Non-pigmented ciliary epithelial cell (primary cell): ENCODE measurements around the gene PITRM1.
A peak's percentile ranks its signal among the peaks of the same experiment; 100 is the strongest.

Experiments
- DNase-seq: peaks from one replicate; pipeline ENCODE4 v3.0.0-alpha.2; 2010; ENCODE audit warnings: low read depth

Gene PITRM1

GRCh38 chr10:3100856-3101640 lies 71.5 kb downstream of the PITRM1 start:
- no peak for DNase-seq

DNA sequence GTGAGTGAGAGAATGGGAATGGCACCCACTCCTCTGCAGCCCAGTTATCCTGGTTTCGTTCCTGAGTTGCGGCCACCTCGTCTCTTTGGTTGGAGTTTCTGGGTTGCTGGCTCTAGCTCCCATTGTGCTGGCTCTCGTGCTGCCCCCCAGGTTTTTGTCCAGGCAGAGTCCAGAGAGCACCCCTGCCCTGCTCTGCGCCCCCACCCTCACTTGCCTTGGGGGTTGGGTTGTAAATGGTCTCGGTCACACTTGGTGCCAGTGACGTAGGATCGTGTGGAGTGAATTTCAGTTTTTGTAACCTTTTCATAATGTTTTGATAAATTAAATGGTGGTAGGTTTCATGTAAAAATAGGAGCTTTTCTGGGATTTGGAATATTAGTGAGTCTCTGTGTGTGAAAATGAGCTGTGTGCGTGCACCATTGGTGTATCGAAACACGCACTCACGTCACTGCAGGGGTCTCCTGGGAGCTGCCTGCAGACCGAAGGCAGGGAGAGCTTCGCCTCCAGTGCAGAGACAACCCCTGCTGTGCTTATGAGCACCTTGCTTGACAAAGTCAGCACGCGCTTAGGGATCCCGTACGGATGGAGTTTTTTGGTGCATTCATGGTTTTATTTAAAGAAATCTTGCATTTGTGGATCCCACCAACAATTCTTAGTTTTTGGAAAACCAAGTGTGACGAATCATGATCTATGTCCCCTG lies 72.3 kb downstream of the PITRM1 start:
- DNase-seq, result no peak

DNA sequence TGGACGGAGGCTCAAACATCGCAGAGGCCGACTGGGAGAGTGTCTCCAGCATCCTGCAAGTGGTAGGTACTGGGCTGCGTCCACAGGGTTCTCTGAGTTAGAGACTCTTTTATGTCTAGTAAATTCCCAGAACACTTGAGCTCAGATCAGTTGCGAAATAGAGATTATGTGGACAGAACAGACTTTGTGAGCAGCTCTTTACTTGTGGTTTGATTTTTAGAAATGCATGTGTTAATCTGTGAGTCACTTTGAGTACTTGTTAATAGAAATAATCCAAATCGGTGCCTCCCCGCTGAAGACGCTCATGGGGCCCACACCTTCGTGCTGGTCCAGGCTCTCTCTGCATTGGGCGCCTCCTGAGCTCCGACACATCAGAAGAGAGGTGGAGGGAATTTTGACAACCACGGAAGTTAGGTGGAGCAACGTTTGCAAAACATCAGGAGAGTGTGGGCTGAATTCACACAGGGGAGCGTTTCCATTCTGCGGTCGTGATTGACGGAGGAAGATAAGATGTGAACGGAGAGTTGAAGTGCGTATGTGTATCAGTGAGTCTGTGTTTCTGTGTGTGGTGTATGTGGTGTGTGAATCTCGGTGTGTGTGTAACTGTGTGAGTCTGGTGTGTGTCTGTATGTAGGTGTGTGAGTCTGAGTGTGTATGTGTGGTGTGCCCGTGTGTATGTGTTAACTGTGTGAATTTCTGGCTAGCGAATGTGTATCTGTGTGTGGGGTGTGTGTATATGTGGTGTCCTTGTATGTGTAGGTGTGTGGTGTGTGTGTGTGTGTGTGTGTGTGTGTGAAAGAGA lies 73.1 kb downstream of the PITRM1 start:
- no peak for DNase-seq

GRCh38 chr10:3098689-3099088 lies 73.9 kb downstream of the PITRM1 start:
- DNase-seq, result no peak

- no peak for DNase-seq
Measured at GRCh38 chr10:3097160-3097559, 75.4 kb downstream of the PITRM1 start.

DNA sequence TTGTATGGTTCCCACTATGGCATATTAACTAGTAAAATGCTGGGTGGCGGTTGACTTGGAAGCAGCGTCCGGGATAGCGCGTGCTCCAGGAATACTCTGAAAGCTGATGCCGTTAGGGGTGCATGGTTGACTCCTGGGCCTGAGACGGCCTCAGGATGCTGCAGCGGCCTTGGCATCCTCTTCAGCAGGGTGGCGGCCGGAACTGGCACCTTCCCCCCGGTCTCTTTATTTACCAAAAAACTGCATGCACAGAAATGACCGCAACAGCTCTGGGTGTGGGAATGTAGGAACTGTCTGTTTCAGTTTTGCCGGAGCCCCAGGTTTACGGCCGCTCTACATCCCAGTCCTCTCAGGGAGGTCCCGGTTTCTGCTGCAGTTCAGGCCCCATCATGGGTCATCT lies 76.4 kb downstream of the PITRM1 start:
- no peak for DNase-seq

DNA sequence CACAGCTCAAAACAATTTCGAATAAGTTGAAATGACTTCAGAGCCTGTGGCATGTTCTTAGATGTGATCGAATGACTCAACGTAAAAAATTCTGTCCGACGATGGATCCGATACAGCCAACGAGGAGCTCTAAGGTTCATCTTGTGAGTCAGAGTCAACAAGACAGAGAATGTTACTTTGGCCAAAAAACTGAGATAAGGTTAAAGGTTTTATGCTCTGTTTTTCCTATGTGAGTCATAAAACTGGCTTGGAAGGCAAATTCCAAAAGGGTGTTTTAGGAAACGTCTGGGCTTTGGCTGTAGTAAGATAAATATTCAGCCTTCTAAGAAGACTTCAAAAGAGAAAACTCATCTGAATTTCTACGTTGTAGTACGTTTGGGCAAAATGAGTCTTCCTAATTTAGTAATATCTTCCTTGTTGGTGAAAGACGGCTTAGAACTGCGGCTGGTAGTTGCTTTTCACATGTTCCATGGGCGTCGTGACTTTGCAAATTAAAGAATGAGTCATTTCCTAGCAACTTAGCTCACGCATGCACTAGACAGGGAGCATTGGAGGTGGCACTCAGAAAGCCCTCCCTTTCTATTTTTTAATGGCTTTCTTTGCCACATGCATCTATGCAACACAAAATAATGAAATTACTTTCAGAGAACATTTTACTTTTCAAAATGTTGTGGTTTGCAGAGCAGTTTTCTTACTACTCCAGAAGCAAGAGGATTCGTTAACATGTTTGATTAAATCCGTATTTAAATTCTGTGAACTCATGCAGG lies 77.0 kb downstream of the PITRM1 start:
- DNase-seq, result peak; percentile 100

DNA sequence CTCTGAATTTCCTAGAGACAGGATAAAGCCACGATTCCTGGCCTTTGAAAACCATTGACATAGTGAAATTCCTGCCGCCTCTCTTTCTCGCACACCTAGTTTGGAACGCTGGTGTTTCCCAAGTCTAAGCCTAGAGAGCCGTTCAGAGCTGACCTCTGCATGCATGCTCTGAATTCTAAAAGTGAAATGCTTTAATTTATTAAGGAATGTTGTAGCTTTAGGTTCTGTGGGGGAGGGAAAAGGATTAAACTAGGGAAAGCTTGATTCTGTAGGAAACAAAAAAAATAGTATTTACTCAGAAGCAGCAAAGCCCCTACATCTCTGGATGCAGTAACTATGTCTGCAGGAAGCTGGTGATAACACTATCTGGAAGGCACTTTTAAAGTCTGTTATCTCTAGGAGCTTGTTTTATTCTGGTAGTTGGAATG lies 78.0 kb downstream of the PITRM1 start:
- DNase-seq, result no peak

- no peak for DNase-seq
Measured at GRCh38 chr10:3093996-3094395, 78.6 kb downstream of the PITRM1 start.

DNA sequence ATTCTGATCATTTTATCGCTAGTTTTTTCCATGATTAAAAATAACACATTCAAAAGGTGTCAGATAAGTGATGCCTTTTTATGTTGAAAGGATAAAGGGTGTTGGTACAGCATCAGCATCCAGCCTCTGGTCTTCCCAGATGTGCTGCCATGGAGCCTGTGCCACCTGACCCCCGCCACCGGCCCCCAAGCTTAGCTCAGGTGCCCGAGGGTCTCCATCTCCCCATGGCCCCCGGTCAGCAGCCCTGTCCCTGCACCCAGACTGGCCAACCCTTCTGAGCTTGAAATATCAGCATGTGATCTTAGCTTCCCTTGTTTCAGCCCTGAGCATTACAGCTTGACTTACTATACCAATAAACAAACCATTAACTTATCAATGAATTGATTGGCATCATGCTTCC lies 80.7 kb downstream of the PITRM1 start:
- no peak for DNase-seq

DNA sequence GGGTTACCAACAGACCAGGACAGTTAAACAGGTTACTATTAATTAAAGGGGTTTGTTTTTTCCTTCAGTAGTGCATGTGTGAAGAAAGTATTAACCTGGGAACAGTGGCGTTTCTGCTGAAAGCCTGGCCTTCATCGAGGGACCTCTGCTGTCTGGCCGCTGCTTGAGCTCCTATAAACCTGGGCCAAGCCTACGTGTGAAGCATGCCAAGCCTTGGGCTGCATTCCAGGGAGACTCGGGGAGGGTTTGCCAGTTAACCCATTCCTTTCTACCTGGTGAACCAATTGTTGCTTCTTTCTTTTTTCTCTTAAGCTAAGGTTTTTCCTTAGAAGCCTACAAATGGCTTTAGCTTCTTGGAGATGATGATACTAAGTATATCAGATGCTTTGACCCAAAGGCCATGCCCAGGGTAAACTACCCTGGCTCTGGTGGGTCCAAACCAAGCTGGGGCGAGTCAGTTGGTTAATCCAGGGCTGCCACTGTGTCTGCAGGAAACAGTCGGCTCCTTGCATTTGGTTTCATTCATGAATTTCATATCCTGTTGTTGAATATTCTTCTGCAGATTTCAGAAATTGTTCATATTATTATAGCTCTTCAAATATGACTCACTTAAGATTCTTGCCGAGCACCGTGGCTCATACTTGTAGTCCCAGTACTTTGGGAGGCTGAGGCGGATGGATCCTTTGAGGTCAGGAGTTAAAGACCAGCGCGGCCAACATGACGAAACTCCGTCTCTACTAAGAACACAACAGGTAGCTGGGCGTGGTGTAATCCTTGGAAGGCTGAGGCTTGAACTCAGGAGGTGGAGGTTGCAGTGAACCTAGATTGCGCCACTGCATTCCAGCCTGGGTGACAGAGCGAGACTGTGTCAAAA lies 81.4 kb downstream of the PITRM1 start:
- DNase-seq, result peak; percentile 89

GRCh38 chr10:3090388-3090787 lies 82.2 kb downstream of the PITRM1 start:
- DNase-seq, result no peak
